GM10266 (cell line): ENCODE data around the gene POGLUT2.

ENCODE experiments used
- DNase-seq: peaks from one replicate; pipeline ENCODE4 v3.0.0; 2012; ENCODE audit errors: extremely low spot score
- TF ChIP-seq, protein P1 (sequence below): IDR thresholded peaks from 2 replicates; pipeline ENCODE4 v1.5.1; 2012; ENCODE audit warnings: mild to moderate bottlenecking, low read depth; ENCODE audit not compliant: control insufficient read depth, insufficient read depth; ENCODE audit errors: missing control alignments

Gene POGLUT2

GRCh38 chr13:102805680-102806079 is 6.9 kb upstream of the POGLUT2 start:
- no peak for DNase-seq
- TF ChIP-seq, protein P1, sequence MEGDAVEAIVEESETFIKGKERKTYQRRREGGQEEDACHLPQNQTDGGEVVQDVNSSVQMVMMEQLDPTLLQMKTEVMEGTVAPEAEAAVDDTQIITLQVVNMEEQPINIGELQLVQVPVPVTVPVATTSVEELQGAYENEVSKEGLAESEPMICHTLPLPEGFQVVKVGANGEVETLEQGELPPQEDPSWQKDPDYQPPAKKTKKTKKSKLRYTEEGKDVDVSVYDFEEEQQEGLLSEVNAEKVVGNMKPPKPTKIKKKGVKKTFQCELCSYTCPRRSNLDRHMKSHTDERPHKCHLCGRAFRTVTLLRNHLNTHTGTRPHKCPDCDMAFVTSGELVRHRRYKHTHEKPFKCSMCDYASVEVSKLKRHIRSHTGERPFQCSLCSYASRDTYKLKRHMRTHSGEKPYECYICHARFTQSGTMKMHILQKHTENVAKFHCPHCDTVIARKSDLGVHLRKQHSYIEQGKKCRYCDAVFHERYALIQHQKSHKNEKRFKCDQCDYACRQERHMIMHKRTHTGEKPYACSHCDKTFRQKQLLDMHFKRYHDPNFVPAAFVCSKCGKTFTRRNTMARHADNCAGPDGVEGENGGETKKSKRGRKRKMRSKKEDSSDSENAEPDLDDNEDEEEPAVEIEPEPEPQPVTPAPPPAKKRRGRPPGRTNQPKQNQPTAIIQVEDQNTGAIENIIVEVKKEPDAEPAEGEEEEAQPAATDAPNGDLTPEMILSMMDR = no peak

DNA sequence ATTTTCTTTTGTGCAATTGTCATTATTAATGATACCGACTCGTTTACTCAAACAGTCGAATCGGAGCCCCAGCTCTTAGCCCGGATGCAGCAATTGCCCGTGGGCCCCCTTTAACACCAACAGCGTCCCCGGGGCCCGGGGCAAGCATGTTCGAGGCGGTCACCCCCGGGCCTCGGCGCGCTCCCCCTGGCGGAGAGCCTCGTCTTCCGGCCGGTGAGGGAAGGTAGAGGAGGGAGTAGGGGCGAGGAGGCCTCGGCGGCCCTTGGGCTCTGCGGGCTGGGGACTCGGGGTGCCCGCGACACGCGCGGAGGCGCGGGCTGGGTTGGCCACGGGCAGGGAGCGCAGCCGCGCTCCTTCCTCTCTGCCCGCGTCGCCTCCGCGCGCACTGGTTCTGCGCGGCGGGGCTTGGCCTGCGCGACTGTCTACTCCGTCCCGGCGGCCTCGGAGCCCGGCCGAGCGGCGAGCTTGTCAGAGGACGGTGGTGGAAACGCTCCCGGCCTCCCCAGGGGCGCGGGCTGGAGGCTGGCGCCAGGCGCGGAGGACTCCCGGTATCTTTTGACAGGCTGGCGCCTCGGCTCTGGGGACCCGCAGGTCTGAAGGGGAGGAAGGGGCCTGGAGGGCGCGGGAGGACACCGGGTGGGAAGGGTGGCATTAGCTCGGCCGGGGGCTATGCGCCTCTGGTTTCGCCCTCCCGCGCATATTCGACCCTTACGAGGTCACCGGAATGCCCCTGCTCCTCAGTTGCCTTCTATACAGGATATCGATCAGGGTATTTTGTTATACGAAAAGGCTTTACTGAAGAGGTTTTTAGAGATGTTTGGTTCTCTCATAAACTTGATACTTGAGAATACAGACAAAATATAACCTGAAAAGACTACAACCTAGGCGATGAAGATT is 1.6 kb upstream of the POGLUT2 start:
- peak; percentile 93 for DNase-seq
- TF ChIP-seq, protein P1 = peak; percentile 92

GRCh38 chr13:102799426-102800144 is 809 bp upstream of the POGLUT2 start:
- TF ChIP-seq, protein P1 = no peak
- peak; percentile 51 for DNase-seq

DNA sequence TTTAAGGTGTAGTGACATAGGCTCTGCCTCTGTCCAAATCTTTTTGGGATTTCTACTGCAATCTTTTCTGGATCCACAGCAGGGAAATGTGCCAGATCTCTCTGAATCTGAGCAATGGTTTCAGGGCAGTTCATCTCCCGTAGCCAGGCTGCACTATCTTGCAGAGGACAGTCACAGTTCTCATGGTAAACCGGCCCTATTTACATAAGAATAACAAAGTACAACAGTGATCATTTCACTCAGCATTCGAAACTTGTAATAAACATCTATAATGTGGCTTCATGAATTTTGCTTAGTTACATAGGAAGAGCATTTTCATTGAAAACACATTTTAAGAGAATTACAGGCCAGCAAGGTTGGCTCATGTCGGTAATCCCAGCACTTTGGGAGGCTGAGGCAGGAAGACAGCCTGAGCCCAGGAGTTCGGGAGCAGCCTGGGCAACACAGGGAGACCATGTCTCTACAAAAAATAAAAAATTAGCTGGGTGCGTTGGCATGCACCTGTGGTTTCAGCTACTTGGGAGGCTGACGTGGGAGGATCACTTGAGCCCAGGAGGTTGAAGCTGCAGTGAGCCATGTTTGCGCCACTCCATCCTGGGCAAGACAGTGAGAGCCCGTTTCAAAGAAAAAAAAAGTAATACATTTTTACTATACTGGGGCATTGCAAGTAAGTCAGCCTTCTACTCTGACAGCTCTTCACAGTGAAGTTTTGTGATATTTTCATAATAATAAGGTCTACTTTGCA is 5.0 kb downstream of the POGLUT2 start:
- DNase-seq = no peak
- TF ChIP-seq, protein P1 = no peak

- DNase-seq = no peak
- TF ChIP-seq, protein P1 = no peak
These were observed 6.4 kb downstream of the POGLUT2 start for GRCh38 chr13:102792396-102792795.

DNA sequence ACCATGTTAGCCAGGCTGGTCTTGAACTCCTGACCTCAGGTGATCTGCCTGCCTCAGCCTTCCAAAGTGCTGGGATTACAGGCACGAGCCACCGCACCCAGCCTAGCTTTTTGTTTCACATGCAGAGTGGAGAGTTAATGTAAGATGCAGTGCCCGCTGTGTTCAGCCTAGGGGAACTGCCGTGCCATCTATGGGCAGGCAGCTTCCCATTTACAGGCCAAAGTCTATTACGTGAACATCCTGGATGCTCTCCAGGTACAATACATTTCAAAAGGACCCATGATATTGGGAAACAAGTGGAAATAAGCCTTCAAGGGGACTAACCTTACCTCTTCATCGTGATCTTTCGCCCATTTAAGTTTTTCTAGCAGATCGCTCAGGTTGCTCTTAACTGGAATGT is 10.1 kb downstream of the POGLUT2 start:
- TF ChIP-seq, protein P1 = no peak
- no peak for DNase-seq

GRCh38 chr13:102784483-102784882 is 14.3 kb downstream of the POGLUT2 start:
- TF ChIP-seq, protein P1 = no peak
- no peak for DNase-seq
